Choroid plexus epithelial cell (primary cell): ENCODE results near the gene UNC45A.

Experiments
- DNase-seq: peaks from one replicate; pipeline ENCODE4 v3.0.0-alpha.2; 2010; ENCODE audit warnings: low read depth
- H3K4me3 ChIP-seq: 2 replicates; pipeline ENCODE4 v1.5.1; 2011; ENCODE audit warnings: low read depth, mild to moderate bottlenecking, control low read depth, low read length, moderate library complexity
- TF ChIP-seq, protein P1 (sequence below): conservative IDR thresholded peaks from 2 replicates; pipeline ENCODE4 v1.5.1; 2011; ENCODE audit warnings: low read depth, mild to moderate bottlenecking, control low read depth, inconsistent platforms, low read length, moderate library complexity

UNC45A gene

GRCh38 chr15:90901175-90902039, 33.7 kb upstream of the UNC45A start:
- TF ChIP-seq, protein P1, sequence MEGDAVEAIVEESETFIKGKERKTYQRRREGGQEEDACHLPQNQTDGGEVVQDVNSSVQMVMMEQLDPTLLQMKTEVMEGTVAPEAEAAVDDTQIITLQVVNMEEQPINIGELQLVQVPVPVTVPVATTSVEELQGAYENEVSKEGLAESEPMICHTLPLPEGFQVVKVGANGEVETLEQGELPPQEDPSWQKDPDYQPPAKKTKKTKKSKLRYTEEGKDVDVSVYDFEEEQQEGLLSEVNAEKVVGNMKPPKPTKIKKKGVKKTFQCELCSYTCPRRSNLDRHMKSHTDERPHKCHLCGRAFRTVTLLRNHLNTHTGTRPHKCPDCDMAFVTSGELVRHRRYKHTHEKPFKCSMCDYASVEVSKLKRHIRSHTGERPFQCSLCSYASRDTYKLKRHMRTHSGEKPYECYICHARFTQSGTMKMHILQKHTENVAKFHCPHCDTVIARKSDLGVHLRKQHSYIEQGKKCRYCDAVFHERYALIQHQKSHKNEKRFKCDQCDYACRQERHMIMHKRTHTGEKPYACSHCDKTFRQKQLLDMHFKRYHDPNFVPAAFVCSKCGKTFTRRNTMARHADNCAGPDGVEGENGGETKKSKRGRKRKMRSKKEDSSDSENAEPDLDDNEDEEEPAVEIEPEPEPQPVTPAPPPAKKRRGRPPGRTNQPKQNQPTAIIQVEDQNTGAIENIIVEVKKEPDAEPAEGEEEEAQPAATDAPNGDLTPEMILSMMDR = no peak
- no peak overlapping the region for H3K4me3 ChIP-seq
- no peak for DNase-seq

DNA sequence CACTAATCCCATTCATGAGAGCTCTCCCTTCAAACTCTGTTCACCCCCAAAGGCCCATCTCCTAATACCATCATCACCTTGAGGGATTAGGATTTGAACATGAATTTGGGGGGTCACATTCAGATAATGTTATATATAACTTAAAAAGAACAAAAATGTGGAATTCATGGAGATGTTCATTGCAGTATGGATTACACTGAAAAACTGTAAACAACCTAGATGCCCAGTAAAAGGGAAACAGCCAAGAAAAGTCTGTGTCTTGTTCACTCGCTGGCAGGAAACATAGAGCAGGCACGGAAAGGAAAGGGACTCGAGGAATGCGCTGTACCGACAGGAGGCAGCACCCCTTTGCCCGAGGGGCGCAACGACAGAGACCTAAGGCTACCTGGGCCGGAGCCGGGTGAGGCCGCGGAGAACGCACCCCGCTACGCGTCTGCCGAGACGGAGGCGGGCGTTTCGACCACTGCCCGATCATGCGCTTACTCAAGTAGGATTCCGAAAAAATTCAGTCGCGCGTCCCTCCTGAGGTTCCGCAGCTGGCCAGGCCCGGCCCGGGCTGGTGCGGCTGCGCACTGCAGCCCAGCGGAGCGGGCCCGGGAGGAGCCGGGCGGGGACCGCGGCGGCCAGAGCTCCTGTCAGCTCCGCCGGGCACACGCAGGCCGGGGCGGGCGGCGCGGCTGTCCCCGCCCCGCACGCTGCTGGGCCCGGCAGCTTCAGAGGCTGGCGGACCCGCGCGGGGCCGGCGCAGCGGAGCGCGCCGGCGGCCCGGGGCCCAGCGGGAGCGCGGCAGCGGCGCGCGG, 32.8 kb upstream of the UNC45A start:
- peak; percentile 76 for DNase-seq
- TF ChIP-seq, protein P1 = peak; percentile 85
- peak overlapping the region; percentile 74 for H3K4me3 ChIP-seq

- peak; percentile 20 for DNase-seq
- H3K4me3 ChIP-seq = peak within 1 kb of the TSS; percentile 74
- TF ChIP-seq, protein P1 = no peak
These were observed 32.0 kb upstream of the UNC45A start, which contains the start of gene MAN2A2 for GRCh38 chr15:90902840-90903732. Gene MAN2A2 (plus strand): TSS chr15:90903302. CDS start chr15:90904208, 906 bp downstream.

GRCh38 chr15:90903733-90904536, 31.1 kb upstream of the UNC45A start:
- DNase-seq = peak; percentile 13
- peak overlapping the region; percentile 74 for H3K4me3 ChIP-seq
- TF ChIP-seq, protein P1 = no peak

DNA sequence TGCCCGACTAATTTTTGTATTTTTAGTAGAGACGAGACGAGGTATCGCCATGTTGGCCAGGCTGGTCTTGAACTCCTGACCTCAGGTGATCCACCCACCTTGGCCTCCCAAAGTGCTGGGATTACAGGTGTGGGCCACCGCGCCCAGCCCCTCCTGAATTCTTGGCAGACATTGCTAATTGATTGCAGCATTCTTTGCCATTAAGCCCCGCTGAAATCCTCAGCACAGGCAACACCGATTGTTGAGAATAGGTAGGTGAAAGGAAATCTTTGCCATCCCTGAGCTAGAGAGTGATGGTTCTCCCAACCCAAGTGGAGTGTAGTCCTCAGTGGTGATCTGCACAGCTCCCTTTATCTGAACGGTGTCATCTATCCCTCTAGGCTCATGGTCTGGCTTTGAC, 30.3 kb upstream of the UNC45A start:
- DNase-seq = no peak
- TF ChIP-seq, protein P1 = no peak
- no peak overlapping the region for H3K4me3 ChIP-seq
